Endometrium (tissue), 2 donors: ENCODE results near the gene C3orf70.
"Not testable (repeated sequence)": the region's sequence is repeated elsewhere in the genome, so short reads cannot be mapped to it uniquely, and the experiment has no call there.

Experiments used
- FAIRE-seq: peaks from 2 replicates; lab custom pipeline; 2012; peaks lifted over from hg19 to GRCh38; lab: Jason Lieb, UNC
- donor health status: control.
- donor health status: control.

The C3orf70 gene

GRCh38 chr3:185151101-185151963 is 1.5 kb downstream of the C3orf70 start:
- FAIRE-seq = no peak

GRCh38 chr3:185150561-185150960 is 2.3 kb downstream of the C3orf70 start:
- no peak for FAIRE-seq

- no peak for FAIRE-seq
Measured at GRCh38 chr3:185149591-185149990, 3.3 kb downstream of the C3orf70 start.

- FAIRE-seq = no peak
Measured at GRCh38 chr3:185145511-185145910, 7.3 kb downstream of the C3orf70 start.

- no peak for FAIRE-seq
Measured at GRCh38 chr3:185144784-185145183, 8.1 kb downstream of the C3orf70 start.

GRCh38 chr3:185137821-185138220 is 15.0 kb downstream of the C3orf70 start:
- FAIRE-seq = no peak

- FAIRE-seq = no peak
Measured at GRCh38 chr3:185134509-185134908, 18.4 kb downstream of the C3orf70 start.

GRCh38 chr3:185131602-185132256 is 21.1 kb downstream of the C3orf70 start:
- FAIRE-seq = no peak

- no peak for FAIRE-seq
Measured at GRCh38 chr3:185129083-185129482, 23.8 kb downstream of the C3orf70 start.

GRCh38 chr3:185126201-185126600 is 26.7 kb downstream of the C3orf70 start:
- no peak for FAIRE-seq

GRCh38 chr3:185120126-185120525 is 32.7 kb downstream of the C3orf70 start:
- no peak for FAIRE-seq

- FAIRE-seq = no peak
Measured at GRCh38 chr3:185115371-185115770, 37.5 kb downstream of the C3orf70 start.

GRCh38 chr3:185114756-185115155 is 38.1 kb downstream of the C3orf70 start:
- FAIRE-seq = no peak

GRCh38 chr3:185112186-185112585 is 40.7 kb downstream of the C3orf70 start:
- no peak for FAIRE-seq

GRCh38 chr3:185109012-185109411 is 43.8 kb downstream of the C3orf70 start:
- not testable (repeated sequence) for FAIRE-seq

GRCh38 chr3:185106256-185106890 is 46.5 kb downstream of the C3orf70 start:
- not testable (repeated sequence) for FAIRE-seq

- no peak for FAIRE-seq
Measured at GRCh38 chr3:185103359-185104127, 49.3 kb downstream of the C3orf70 start.

- no peak for FAIRE-seq
Measured at GRCh38 chr3:185094697-185095096, 58.2 kb downstream of the C3orf70 start.

- FAIRE-seq = no peak
Measured at GRCh38 chr3:185093116-185093515, 59.7 kb downstream of the C3orf70 start.

GRCh38 chr3:185090811-185091210 is 62.0 kb downstream of the C3orf70 start:
- no peak for FAIRE-seq

GRCh38 chr3:185089751-185090150 is 63.1 kb downstream of the C3orf70 start:
- no peak for FAIRE-seq

- FAIRE-seq = no peak
Measured at GRCh38 chr3:185089343-185089742, 63.5 kb downstream of the C3orf70 start.
